WTC11 (cell line): ENCODE data around the gene BCORL1. TPM values are rescaled to one million over a fixed set of nuclear protein-coding genes. Genes with fewer than 3 reads are reported as not detected.

ENCODE experiments used
- ATAC-seq: fragments of 200-7000 bp; cut with Tn5 transposase; 2 replicates; pipeline ENCODE4 v1.10.0; 2021; ENCODE audit warnings: mild to moderate bottlenecking, moderate library complexity
- CTCF ChIA-PET: fragments of 300-600 bp; sonication (Branson Sonifier 250); formaldehyde crosslinking; loops from one replicate; lab custom pipeline; 2021; ENCODE audit warnings: antibody characterized with exemption; lab: Charles Lee
- POLR2A ChIA-PET: fragments of 350-600 bp; sonication (Branson Sonifier 250); formaldehyde crosslinking; loops from one replicate; lab custom pipeline; 2021; ENCODE audit warnings: antibody characterized with exemption; lab: Charles Lee
- DNase-seq: peaks from one replicate; pipeline ENCODE4 v3.0.0; 2021; ENCODE audit warnings: low spot score
- H3K27ac Mint-ChIP-seq: 2 replicates; pipeline ENCODE4 v1.8.0; 2021; ENCODE audit warnings: mixed read lengths
- H3K27me3 Mint-ChIP-seq: 2 replicates; pipeline ENCODE4 v1.8.0; 2021; ENCODE audit warnings: low read depth, mild to moderate bottlenecking, moderate library complexity, mixed read lengths
- H3K36me3 Mint-ChIP-seq: 2 replicates; pipeline ENCODE4 v1.8.0; 2021; ENCODE audit warnings: mixed read lengths
- H3K4me1 Mint-ChIP-seq: 2 replicates; pipeline ENCODE4 v1.8.0; 2022; ENCODE audit warnings: mixed read lengths
- H3K4me3 Mint-ChIP-seq: 2 replicates; pipeline ENCODE4 v1.8.0; 2021; ENCODE audit warnings: mild to moderate bottlenecking, moderate library complexity, mixed read lengths
- H3K9me3 Mint-ChIP-seq: 2 replicates; pipeline ENCODE4 v1.8.0; 2021; ENCODE audit warnings: mixed read lengths
- AFF4 ChIP-seq: sonication (generic); formaldehyde crosslinking; IDR thresholded peaks from 2 replicates; pipeline ENCODE4 v1.8.1; 2023; ENCODE audit warnings: mild to moderate bottlenecking, missing genetic modification reagents, borderline replicate concordance
- ATF2 ChIP-seq: sonication (generic); formaldehyde crosslinking; IDR thresholded peaks from 2 replicates; pipeline ENCODE4 v1.8.1; 2022; ENCODE audit warnings: low read depth, missing genetic modification reagents, borderline replicate concordance
- CREM ChIP-seq: sonication (generic); formaldehyde crosslinking; IDR thresholded peaks from 2 replicates; pipeline ENCODE4 v1.8.1; 2022; ENCODE audit warnings: mild to moderate bottlenecking, missing genetic modification reagents, moderate library complexity
- EMX1 ChIP-seq: fragments of 250-450 bp; sonication (Bioruptor Pico); IDR thresholded peaks from 2 replicates; pipeline ENCODE4 v1.8.0; 2021; ENCODE audit warnings: mild to moderate bottlenecking
- ERG ChIP-seq: fragments of 250-450 bp; sonication (Bioruptor Pico); IDR thresholded peaks from 2 replicates; pipeline ENCODE4 v1.8.0; 2021; ENCODE audit warnings: mild to moderate bottlenecking
- FOXK1 ChIP-seq: sonication (generic); formaldehyde crosslinking; IDR thresholded peaks from 2 replicates; pipeline ENCODE4 v1.8.0; 2022; ENCODE audit warnings: mild to moderate bottlenecking, moderate library complexity, missing genetic modification reagents
- GABPB1 ChIP-seq: sonication (generic); formaldehyde crosslinking; IDR thresholded peaks from 2 replicates; pipeline ENCODE4 v1.8.1; 2023; ENCODE audit warnings: mild to moderate bottlenecking, missing genetic modification reagents
- JUN ChIP-seq: sonication (generic); formaldehyde crosslinking; IDR thresholded peaks from 2 replicates; pipeline ENCODE4 v1.8.0; 2023; ENCODE audit warnings: mild to moderate bottlenecking, missing genetic modification reagents
- KAT7 ChIP-seq: sonication (generic); formaldehyde crosslinking; IDR thresholded peaks from 2 replicates; pipeline ENCODE4 v1.8.1; 2023; ENCODE audit warnings: missing genetic modification reagents, mild to moderate bottlenecking, borderline replicate concordance
- MYBL2 ChIP-seq: sonication (generic); formaldehyde crosslinking; IDR thresholded peaks from 2 replicates; pipeline ENCODE4 v1.8.1; 2023; ENCODE audit warnings: mild to moderate bottlenecking, moderate library complexity, missing genetic modification reagents
- NR1H2 ChIP-seq: sonication (generic); formaldehyde crosslinking; IDR thresholded peaks from 2 replicates; pipeline ENCODE4 v1.9.0; 2021; ENCODE audit warnings: mild to moderate bottlenecking, moderate library complexity, missing genetic modification reagents
- NR2C2 ChIP-seq: sonication (generic); formaldehyde crosslinking; IDR thresholded peaks from 2 replicates; pipeline ENCODE4 v1.8.0; 2022; ENCODE audit warnings: mild to moderate bottlenecking, missing genetic modification reagents
- ZBTB21 ChIP-seq: sonication (generic); formaldehyde crosslinking; IDR thresholded peaks from 2 replicates; pipeline ENCODE4 v1.8.1; 2023; ENCODE audit warnings: mild to moderate bottlenecking, missing genetic modification reagents, borderline replicate concordance
- ZBTB43 ChIP-seq: sonication (generic); formaldehyde crosslinking; IDR thresholded peaks from 2 replicates; pipeline ENCODE4 v1.8.1; 2023; ENCODE audit warnings: mild to moderate bottlenecking, missing genetic modification reagents
- ZSCAN18 ChIP-seq: fragments of 250-450 bp; sonication (Bioruptor Pico); IDR thresholded peaks from 2 replicates; pipeline ENCODE4 v2.1.2; 2022; ENCODE audit warnings: mild to moderate bottlenecking, moderate library complexity
- total RNA-seq: library from RNA; stranded (reverse); gene quantifications from 3 replicates; pipeline ENCODE4 v1.2.3, GENCODE V29; 2021

Gene BCORL1
- total RNA-seq, 1 experiment from 2014 or later: 12.0 TPM

- Mint-ChIP-seq H3K36me3 (no peaks in the 10 kb centered on the region), H3K4me1 (peaks cover 29% of the 10 kb centered on the region), H3K9me3 (no peaks in the 10 kb centered on the region), H3K27me3 (peaks cover 76% of the 10 kb centered on the region), H3K27ac (no peak overlapping the region), H3K4me3 (peak overlapping the region; percentile 76)
- ATAC-seq (no peak), DNase-seq (no peak)
- TF ChIP-seq KAT7 (CRISPR knock-in tag): no peak
- TF ChIP-seq MYBL2 (CRISPR knock-in tag): no peak
- no peak for TF ChIP-seq FOXK1 (CRISPR knock-in tag)
- TF ChIP-seq ATF2 (CRISPR knock-in tag): no peak
- TF ChIP-seq NR2C2 (CRISPR knock-in tag): no peak
- TF ChIP-seq ZBTB43 (CRISPR knock-in tag): no peak
- ChIA-PET CTCF (interaction anchor here (0.7 to 1.6 kb wide), 5 partner anchors 14 to 168 kb away, joined by 3 to 8 read pairs (median 3); no protein-coding TSS in a partner anchor), POLR2A (interaction anchor here (0.5 kb wide), 1 partner anchor 52 kb away, joined by 4 read pairs; no protein-coding TSS in a partner anchor)
These were observed 29.1 kb upstream of the BCORL1 start for GRCh38 chrX:129953334-129953648.

GRCh38 chrX:129953881-129954280 is 28.6 kb upstream of the BCORL1 start:
- ChIA-PET CTCF (interaction anchor here (0.7 to 1.6 kb wide), 3 partner anchors 28 to 107 kb away, joined by 3 to 8 read pairs (median 7); no protein-coding TSS in a partner anchor), POLR2A (no interaction called here)
- no peak for DNase-seq
- Mint-ChIP-seq H3K27me3 (peaks cover 82% of the 10 kb centered on the region), H3K9me3 (no peaks in the 10 kb centered on the region), H3K27ac (no peak overlapping the region), H3K4me3 (peak overlapping the region; percentile 76), H3K36me3 (no peaks in the 10 kb centered on the region), H3K4me1 (peaks cover 35% of the 10 kb centered on the region)
- no peak for TF ChIP-seq NR1H2 (CRISPR knock-in tag)
- no peak for TF ChIP-seq AFF4 (CRISPR knock-in tag)
- TF ChIP-seq CREM (CRISPR knock-in tag): no peak
- no peak for TF ChIP-seq ZSCAN18 (CRISPR knock-in tag)
- TF ChIP-seq GABPB1: no peak
- ATAC-seq: peak; percentile 9; the same call in 1 of the 2 replicates

GRCh38 chrX:129954804-129955203 is 27.6 kb upstream of the BCORL1 start:
- no peak for DNase-seq
- CTCF ChIA-PET: interaction anchor here (3.2 kb wide), 1 partner anchor 106 kb away, joined by 11 read pairs; no protein-coding TSS in a partner anchor
- TF ChIP-seq JUN (no peak), ERG (CRISPR knock-in tag) (no peak), EMX1 (no peak), ZBTB21 (CRISPR knock-in tag) (no peak)
- H3K27me3 Mint-ChIP-seq: peaks cover 90% of the 10 kb centered on the region
- H3K9me3 Mint-ChIP-seq: no peaks in the 10 kb centered on the region
- no peak overlapping the region for H3K4me3 Mint-ChIP-seq
- POLR2A ChIA-PET: no interaction called here
- H3K4me1 Mint-ChIP-seq: peaks cover 41% of the 10 kb centered on the region
- no peak overlapping the region for H3K27ac Mint-ChIP-seq
- no peaks in the 10 kb centered on the region for H3K36me3 Mint-ChIP-seq
- ATAC-seq: no peak
